Measurements from ENCODE around the gene RAC3.

Gene RAC3

DNA sequence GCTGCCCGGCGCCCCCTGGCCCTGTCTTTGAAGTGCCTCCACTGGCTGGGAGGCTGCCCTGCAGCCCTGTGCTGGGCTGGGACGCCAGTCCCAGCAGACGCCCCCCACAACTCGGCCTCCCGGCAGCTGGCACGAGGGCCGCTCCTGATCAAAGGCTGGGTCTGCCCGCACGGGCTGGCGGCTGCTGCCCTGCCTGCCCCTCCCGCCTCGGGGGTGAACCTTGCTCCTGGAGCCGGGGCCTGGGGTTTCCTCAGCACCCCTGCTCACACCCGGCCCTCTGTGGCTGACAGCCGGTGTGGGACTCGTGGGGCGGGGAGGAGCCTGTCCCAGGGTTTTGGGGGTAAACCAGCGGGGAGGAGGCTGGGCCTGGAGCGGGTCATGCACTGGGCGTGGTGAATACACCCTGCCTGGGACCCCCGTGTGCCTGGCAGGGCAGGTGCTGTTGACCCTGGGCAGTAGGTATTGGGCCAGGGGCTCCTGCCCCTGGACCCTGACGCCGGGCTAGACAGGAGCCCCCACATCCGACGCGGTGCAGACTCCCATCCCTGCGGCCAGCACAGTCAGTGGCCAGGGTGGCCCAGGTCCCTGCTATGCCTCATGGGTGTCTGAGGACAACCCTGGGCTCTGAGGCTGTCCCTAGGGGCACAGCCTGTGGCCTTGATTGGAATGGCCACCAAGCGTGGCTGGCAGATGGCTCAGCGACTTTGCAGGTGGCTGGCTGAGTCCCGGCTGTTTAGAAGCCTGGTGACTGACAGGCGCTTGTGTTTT is 30.5 kb upstream of the RAC3 start:
- DNase-seq (no peak), ATAC-seq (ENCODE audit: insufficient read depth, low read depth) (no peak)
- H3K4me3 ChIP-seq (ENCODE audit: low read depth in 1 of 2, low read length in 2 of 2): no peak overlapping the region
- no peak overlapping the region for H3K27ac ChIP-seq (ENCODE audit: low read length)
- H3K9me3 ChIP-seq (ENCODE audit: insufficient read depth, low read length, severe bottlenecking): no peaks in the 10 kb centered on the region
- H3K79me2 ChIP-seq (ENCODE audit: insufficient read depth, low read length): no peaks in the 10 kb centered on the region
- no peak for TF ChIP-seq EZH2 (IDR thresholded peaks at IDR 0.05; ENCODE audit: borderline replicate concordance, low read depth, low read length, severe bottlenecking)
- TF ChIP-seq, protein P1, sequence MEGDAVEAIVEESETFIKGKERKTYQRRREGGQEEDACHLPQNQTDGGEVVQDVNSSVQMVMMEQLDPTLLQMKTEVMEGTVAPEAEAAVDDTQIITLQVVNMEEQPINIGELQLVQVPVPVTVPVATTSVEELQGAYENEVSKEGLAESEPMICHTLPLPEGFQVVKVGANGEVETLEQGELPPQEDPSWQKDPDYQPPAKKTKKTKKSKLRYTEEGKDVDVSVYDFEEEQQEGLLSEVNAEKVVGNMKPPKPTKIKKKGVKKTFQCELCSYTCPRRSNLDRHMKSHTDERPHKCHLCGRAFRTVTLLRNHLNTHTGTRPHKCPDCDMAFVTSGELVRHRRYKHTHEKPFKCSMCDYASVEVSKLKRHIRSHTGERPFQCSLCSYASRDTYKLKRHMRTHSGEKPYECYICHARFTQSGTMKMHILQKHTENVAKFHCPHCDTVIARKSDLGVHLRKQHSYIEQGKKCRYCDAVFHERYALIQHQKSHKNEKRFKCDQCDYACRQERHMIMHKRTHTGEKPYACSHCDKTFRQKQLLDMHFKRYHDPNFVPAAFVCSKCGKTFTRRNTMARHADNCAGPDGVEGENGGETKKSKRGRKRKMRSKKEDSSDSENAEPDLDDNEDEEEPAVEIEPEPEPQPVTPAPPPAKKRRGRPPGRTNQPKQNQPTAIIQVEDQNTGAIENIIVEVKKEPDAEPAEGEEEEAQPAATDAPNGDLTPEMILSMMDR (IDR thresholded peaks at IDR 0.05; ENCODE audit: borderline replicate concordance, extremely low read depth, low read length, poor library complexity, severe bottlenecking): no peak
- H3K9ac ChIP-seq (ENCODE audit: low read depth, low read length): no peak overlapping the region
- no peaks in the 10 kb centered on the region for H3K27me3 ChIP-seq (ENCODE audit: insufficient read depth, low read length, poor library complexity)
- peaks cover 4% of the 10 kb centered on the region; the same call in 1 of the 2 replicates for H4K20me1 ChIP-seq (ENCODE audit: insufficient read depth, low read length)
- H3K36me3 ChIP-seq (ENCODE audit: insufficient read depth, low read length): no peaks in the 10 kb centered on the region
- no peaks in the 10 kb centered on the region for H3K4me1 ChIP-seq (ENCODE audit: insufficient read depth, low read length)
- H3K4me2 ChIP-seq (ENCODE audit: insufficient read depth, low read length): no peak overlapping the region
- no peak overlapping the region for H2AFZ ChIP-seq (ENCODE audit: low read depth, low read length)

- ATAC-seq (ENCODE audit: insufficient read depth, low read depth) (no peak), DNase-seq (no peak)
- no peak for TF ChIP-seq EZH2 (IDR thresholded peaks at IDR 0.05; ENCODE audit: borderline replicate concordance, low read depth, low read length, severe bottlenecking)
- TF ChIP-seq, protein P1 (IDR thresholded peaks at IDR 0.05; ENCODE audit: borderline replicate concordance, extremely low read depth, low read length, poor library complexity, severe bottlenecking): no peak
- Histone ChIP-seq H2AFZ (ENCODE audit: low read depth, low read length) (no peak overlapping the region), H3K9me3 (ENCODE audit: insufficient read depth, low read length, severe bottlenecking) (no peaks in the 10 kb centered on the region), H3K4me3 (ENCODE audit: low read depth in 1 of 2, low read length in 2 of 2) (no peak overlapping the region), H3K79me2 (ENCODE audit: insufficient read depth, low read length) (no peaks in the 10 kb centered on the region), H3K4me1 (ENCODE audit: insufficient read depth, low read length) (no peaks in the 10 kb centered on the region), H3K9ac (ENCODE audit: low read depth, low read length) (no peak overlapping the region), H3K36me3 (ENCODE audit: insufficient read depth, low read length) (no peaks in the 10 kb centered on the region), H3K4me2 (ENCODE audit: insufficient read depth, low read length) (no peak overlapping the region), H3K27me3 (ENCODE audit: insufficient read depth, low read length, poor library complexity) (no peaks in the 10 kb centered on the region), H3K27ac (ENCODE audit: low read length) (no peak overlapping the region), H4K20me1 (ENCODE audit: insufficient read depth, low read length) (peaks cover 4% of the 10 kb centered on the region; the same call in 1 of the 2 replicates)
These were observed 29.9 kb upstream of the RAC3 start for GRCh38 chr17:82001571-82002056.

DNA sequence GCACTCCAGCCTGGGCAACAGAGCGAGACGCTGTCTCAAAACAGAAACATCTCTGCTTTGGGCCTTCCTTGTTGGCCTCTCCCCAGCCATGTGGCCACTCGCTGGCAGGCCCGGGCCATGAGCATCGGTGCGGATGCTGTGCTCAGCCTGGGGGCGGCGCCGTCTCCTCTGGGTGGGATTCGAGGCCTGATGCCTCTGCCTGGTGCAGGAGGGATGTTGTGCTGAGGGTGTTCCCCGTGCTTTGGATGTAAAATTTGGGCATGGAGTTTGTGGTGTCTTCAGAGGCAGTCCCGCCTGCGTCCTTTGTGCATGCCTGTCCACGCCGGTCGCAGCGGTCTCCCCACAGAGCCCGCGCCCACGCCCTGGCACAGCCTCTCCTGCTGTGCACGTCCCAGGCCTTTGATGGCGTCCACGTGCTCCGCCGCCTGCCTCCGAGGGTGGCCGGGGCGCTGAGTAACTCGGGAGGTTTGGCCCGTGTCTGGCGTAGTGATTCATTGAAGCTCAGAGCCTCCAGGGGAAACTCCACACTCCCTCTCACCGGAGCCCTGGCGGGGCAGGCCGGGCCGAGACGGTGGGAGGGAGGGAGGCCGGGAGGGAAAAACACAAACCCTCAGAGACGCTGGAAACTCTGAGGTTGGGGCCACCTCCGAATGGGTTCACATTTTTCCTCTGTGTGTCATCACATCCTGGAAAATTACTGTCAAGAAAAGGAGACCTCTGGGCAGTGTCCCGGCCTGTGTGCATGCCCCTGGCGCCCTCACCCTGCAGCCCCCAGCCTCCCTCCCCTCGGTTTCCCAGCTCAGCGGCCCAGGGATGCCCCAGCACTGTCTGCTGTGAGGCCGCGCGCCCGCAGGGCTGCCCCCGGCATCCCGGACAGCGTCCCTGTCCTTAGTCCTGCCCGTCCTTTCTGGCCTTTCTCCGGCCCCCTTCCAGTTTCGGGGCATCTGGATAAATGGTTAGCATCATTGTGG is 27.8 kb upstream of the RAC3 start:
- Histone ChIP-seq H3K9me3 (ENCODE audit: insufficient read depth, low read length, severe bottlenecking) (no peaks in the 10 kb centered on the region), H3K9ac (ENCODE audit: low read depth, low read length) (no peak overlapping the region), H3K4me2 (ENCODE audit: insufficient read depth, low read length) (no peak overlapping the region), H3K36me3 (ENCODE audit: insufficient read depth, low read length) (no peaks in the 10 kb centered on the region), H3K79me2 (ENCODE audit: insufficient read depth, low read length) (no peaks in the 10 kb centered on the region), H2AFZ (ENCODE audit: low read depth, low read length) (no peak overlapping the region), H3K27ac (ENCODE audit: low read length) (no peak overlapping the region), H3K4me1 (ENCODE audit: insufficient read depth, low read length) (no peaks in the 10 kb centered on the region), H4K20me1 (ENCODE audit: insufficient read depth, low read length) (peaks cover 9% of the 10 kb centered on the region; the same call in 1 of the 2 replicates), H3K27me3 (ENCODE audit: insufficient read depth, low read length, poor library complexity) (no peaks in the 10 kb centered on the region), H3K4me3 (ENCODE audit: low read depth in 1 of 2, low read length in 2 of 2) (no peak overlapping the region)
- TF ChIP-seq EZH2 (IDR thresholded peaks at IDR 0.05; ENCODE audit: borderline replicate concordance, low read depth, low read length, severe bottlenecking): no peak
- TF ChIP-seq, protein P1 (IDR thresholded peaks at IDR 0.05; ENCODE audit: borderline replicate concordance, extremely low read depth, low read length, poor library complexity, severe bottlenecking): no peak
- ATAC-seq (ENCODE audit: insufficient read depth, low read depth) (no peak), DNase-seq (no peak)

Measured in DND-41 (cell line).